ENCODE measurements around the gene GIPC1. TPM values are rescaled to one million over a fixed set of nuclear protein-coding genes. Genes with fewer than 3 reads are reported as not detected.

Gene GIPC1
- total and polyA plus RNA-seq, 2 of the 4 experiments (the other 2 are of a cell fraction) = 74.2 to 133 TPM

- intact Hi-C loops (cut with micrococcal nuclease) = no loop called here
- BruUV-seq (replicated peaks) = no TSS peak
- dilution Hi-C loops (cut with HindIII; ENCODE audit: low sequenced_read_pairs, unreplicated experiment) = no loop called here
- Histone ChIP-seq H3K4me1 (ENCODE audit: control insufficient read depth, insufficient read depth, low read length) (no peaks in the 10 kb centered on the region), H2AK9ac (replicated peaks; ENCODE audit: low read depth, low read length, poor library complexity) (no peak overlapping the region), H3K36me3 (ENCODE audit: control insufficient read depth, insufficient read depth, low read length) (peaks cover 76% of the 10 kb centered on the region), H2BK15ac (ENCODE audit: low read depth, low read length) (no peak overlapping the region), H2BK20ac (ENCODE audit: low read depth, low read length) (no peak overlapping the region), H3K27me3 (ENCODE audit: control insufficient read depth, insufficient read depth, low read length) (no peaks in the 10 kb centered on the region), H3K79me1 (ENCODE audit: low read depth in 1 of 2, low read length in 2 of 2) (peaks cover 3 to 34% of the 10 kb centered on the region in 2 experiments), H4K91ac (ENCODE audit: insufficient read depth, low read depth, low read length) (no peak overlapping the region), H3K14ac (replicated peaks; ENCODE audit: low read depth, low read length) (no peak overlapping the region), H3K23ac (ENCODE audit: low read depth, low read length) (no peak overlapping the region), H3K4me3 (ENCODE audit: insufficient read depth, low read depth, low read length) (no peak overlapping the region), H2AK5ac (ENCODE audit: low read depth, low read length) (no peak overlapping the region), H4K5ac (ENCODE audit: low read depth, low read length) (no peak overlapping the region), H3K56ac (ENCODE audit: extremely low read depth, insufficient read depth, low read length) (no peak overlapping the region), H3K9me3 (ENCODE audit: control insufficient read depth, insufficient read depth, low read length) (no peaks in the 10 kb centered on the region), H3K9ac (ENCODE audit: low read depth, low read length) (no peak overlapping the region), H3K4me2 (ENCODE audit: low read depth, low read length) (no peak overlapping the region), H3K18ac (ENCODE audit: low read depth, low read length) (no peak overlapping the region), H2BK5ac (ENCODE audit: low read depth, low read length, poor library complexity, severe bottlenecking) (no peak overlapping the region), H4K8ac (ENCODE audit: low read depth in 2 of 2, low read length in 2 of 2) (no peak overlapping the region), H3K4ac (ENCODE audit: low read depth, low read length) (no peak overlapping the region), H3K9me1 (ENCODE audit: insufficient read depth, low read length) (peaks cover 30% of the 10 kb centered on the region), H3K27ac (ENCODE audit: insufficient read depth, low read length) (no peak overlapping the region), H2AFZ (replicated peaks; ENCODE audit: low read length, poor library complexity) (no peak overlapping the region), H2BK120ac (ENCODE audit: low read depth, low read length) (no peak overlapping the region), H4K20me1 (ENCODE audit: insufficient read depth, low read length) (peaks cover 17% of the 10 kb centered on the region)
- TF ChIP-seq MXI1 (IDR thresholded peaks at IDR 0.05; ENCODE audit: borderline replicate concordance, low read depth, low read length) = no peak
- no peak for TF ChIP-seq RFX5 (IDR thresholded peaks at IDR 0.05; ENCODE audit: low read depth, low read length)
- no peak for TF ChIP-seq SMC3 (IDR thresholded peaks at IDR 0.05; ENCODE audit: low read depth, low read length)
- TF ChIP-seq FOS (IDR thresholded peaks at IDR 0.05; ENCODE audit: low read depth, low read length) = no peak
- TF ChIP-seq CEBPB (IDR thresholded peaks at IDR 0.05; ENCODE audit: low read depth, low read length) = no peak
- no peak for TF ChIP-seq CHD1 (IDR thresholded peaks at IDR 0.05; ENCODE audit: low read depth, low read length)
- TF ChIP-seq CTCF (conservative IDR thresholded peaks at IDR 0.05; ENCODE audit: low read depth, low read length) = no peak
- TF ChIP-seq NFE2L2 (IDR thresholded peaks at IDR 0.05; ENCODE audit: low read depth, low read length) = no peak
- no peak for TF ChIP-seq USF2 (IDR thresholded peaks at IDR 0.05; ENCODE audit: low read depth, low read length)
- no peak for TF ChIP-seq RAD21 (IDR thresholded peaks at IDR 0.05; ENCODE audit: low read length)
- no peak for TF ChIP-seq BHLHE40 (IDR thresholded peaks at IDR 0.05; ENCODE audit: low read depth, low read length)
- no peak for TF ChIP-seq MAFK (IDR thresholded peaks at IDR 0.05; ENCODE audit: low read depth, low read length)
- TF ChIP-seq RCOR1 (IDR thresholded peaks at IDR 0.05; ENCODE audit: insufficient replicate concordance, low read length) = no peak
- no peak for TF ChIP-seq MAZ (IDR thresholded peaks at IDR 0.05; ENCODE audit: borderline replicate concordance, low read depth, low read length)
- no peak for TF ChIP-seq POLR2A (IDR thresholded peaks at IDR 0.05; ENCODE audit: low read depth, low read length)
- no peak for TF ChIP-seq ELK1 (IDR thresholded peaks at IDR 0.05; ENCODE audit: borderline replicate concordance, low read depth, low read length)
- DNase-seq (no peak), ATAC-seq (ENCODE audit: low read depth) (no peak)
- WGBS, 2 experiments (ENCODE audit: extremely low coverage in 2 of 2, insufficient read length in 1 of 2) = 83% methylated on average over 3 of the region's 10 CpGs; no CpG with 5 or more reads in 1 of the 2 experiments
- in situ Hi-C loops (cut with MboI; ENCODE audit: low sequenced_read_pairs) = no loop called here
- POLR2A ChIA-PET (ENCODE audit: unreplicated experiment) = no interaction called here
- CTCF ChIA-PET = no interaction called here
Observed at GRCh38 chr19:14446336-14447036, 49.4 kb downstream of the GIPC1 start.
